Peyer's patch (tissue), 4 donors: ENCODE results near the gene ERC2. TPM values are rescaled to one million over a fixed set of nuclear protein-coding genes. Genes with fewer than 3 reads are reported as not detected.

Source experiments
- DNase-seq, 3 donors: peaks; one replicate each; pipeline ENCODE4 v3.0.0-alpha.2; 2017 to 2019
- H3K27ac ChIP-seq, 4 donors: fragments of 200-600 bp; sonication (generic); one replicate each; pipeline ENCODE4 v1.5.1; 2016 to 2019
- H3K27me3 ChIP-seq, 2 donors: fragments of 200-600 bp; sonication (generic); one replicate each; pipeline ENCODE4 v1.5.1; 2019
- H3K36me3 ChIP-seq, 3 donors: fragments of 200-600 bp; sonication (generic); one replicate each; pipeline ENCODE4 v1.5.1; 2016 to 2019
- H3K4me1 ChIP-seq, 4 donors: fragments of 200-600 bp; sonication (generic); one replicate each; pipeline ENCODE4 v1.5.1; 2016 to 2019
- H3K4me3 ChIP-seq, 4 donors: fragments of 200-600 bp; sonication (generic); 1 replicate in 3 of 4; 2 replicates in 1 of 4; pipeline ENCODE4 v1.5.1; 2016 to 2019; ENCODE audit warnings: mild to moderate bottlenecking in 1 of 4
- H3K9me3 ChIP-seq, 4 donors: fragments of 200-600 bp; sonication (generic); one replicate each; pipeline ENCODE4 v1.5.1; 2016 to 2019; ENCODE audit warnings: mild to moderate bottlenecking in 1 of 4
- POLR2A ChIP-seq, 2 donors: fragments of 450-650 bp; IDR thresholded peaks; one replicate each; pipeline ENCODE4 v1.5.1; 2017; ENCODE audit warnings: antibody characterized with exemption in 2 of 2, mild to moderate bottlenecking in 2 of 2, moderate library complexity in 2 of 2
- total RNA-seq, 4 donors: library from RNA; depleted of rRNA; stranded (reverse); fragments of >200 nt; gene quantifications; one replicate each; pipeline ENCODE4 v1.1.0, GENCODE V29; 2016
- TF ChIP-seq, protein P1 (sequence below), 6 experiments: fragments of 450-650 bp in 4 of 6; fragments of 200-600 bp in 2 of 6; sonication (generic) in 1 of 6; IDR thresholded peaks; one replicate each; pipeline ENCODE4 v1.5.1; 2017 to 2019; ENCODE audit warnings: antibody characterized with exemption in 6 of 6, mild to moderate bottlenecking in 3 of 6, moderate library complexity in 1 of 6

ERC2 gene
- total RNA-seq, 4 donors from 2014 or later: 0.18 to 0.83 TPM; not detected in 2

DNA sequence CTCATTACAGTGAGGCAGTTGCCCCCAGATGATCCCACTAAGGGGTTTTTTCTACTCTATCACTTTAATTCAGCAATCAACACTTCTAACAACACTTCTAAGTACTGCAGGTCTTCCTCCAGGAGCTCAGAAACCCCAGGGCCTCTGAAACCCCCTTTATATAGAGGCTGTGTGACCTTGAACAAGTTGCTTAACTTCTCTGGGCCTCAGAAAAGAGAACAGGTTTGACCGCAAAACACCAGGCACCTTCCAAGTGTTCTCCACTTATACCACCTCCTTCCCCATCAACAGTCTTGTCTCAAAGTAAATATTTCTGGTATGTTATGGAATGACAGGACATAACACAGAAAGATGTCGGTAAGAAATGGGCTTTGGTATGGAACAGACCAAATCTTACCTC lies 895.5 kb downstream of the ERC2 start:
- H3K27ac ChIP-seq: no peak overlapping the region
- TF ChIP-seq POLR2A (IDR thresholded peaks at IDR 0.05): no peak
- TF ChIP-seq, protein P1, sequence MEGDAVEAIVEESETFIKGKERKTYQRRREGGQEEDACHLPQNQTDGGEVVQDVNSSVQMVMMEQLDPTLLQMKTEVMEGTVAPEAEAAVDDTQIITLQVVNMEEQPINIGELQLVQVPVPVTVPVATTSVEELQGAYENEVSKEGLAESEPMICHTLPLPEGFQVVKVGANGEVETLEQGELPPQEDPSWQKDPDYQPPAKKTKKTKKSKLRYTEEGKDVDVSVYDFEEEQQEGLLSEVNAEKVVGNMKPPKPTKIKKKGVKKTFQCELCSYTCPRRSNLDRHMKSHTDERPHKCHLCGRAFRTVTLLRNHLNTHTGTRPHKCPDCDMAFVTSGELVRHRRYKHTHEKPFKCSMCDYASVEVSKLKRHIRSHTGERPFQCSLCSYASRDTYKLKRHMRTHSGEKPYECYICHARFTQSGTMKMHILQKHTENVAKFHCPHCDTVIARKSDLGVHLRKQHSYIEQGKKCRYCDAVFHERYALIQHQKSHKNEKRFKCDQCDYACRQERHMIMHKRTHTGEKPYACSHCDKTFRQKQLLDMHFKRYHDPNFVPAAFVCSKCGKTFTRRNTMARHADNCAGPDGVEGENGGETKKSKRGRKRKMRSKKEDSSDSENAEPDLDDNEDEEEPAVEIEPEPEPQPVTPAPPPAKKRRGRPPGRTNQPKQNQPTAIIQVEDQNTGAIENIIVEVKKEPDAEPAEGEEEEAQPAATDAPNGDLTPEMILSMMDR (IDR thresholded peaks at IDR 0.05): no peak
- peaks cover 0 to 6% (median 0%) of the 10 kb centered on the region in 4 donors for H3K4me1 ChIP-seq

DNA sequence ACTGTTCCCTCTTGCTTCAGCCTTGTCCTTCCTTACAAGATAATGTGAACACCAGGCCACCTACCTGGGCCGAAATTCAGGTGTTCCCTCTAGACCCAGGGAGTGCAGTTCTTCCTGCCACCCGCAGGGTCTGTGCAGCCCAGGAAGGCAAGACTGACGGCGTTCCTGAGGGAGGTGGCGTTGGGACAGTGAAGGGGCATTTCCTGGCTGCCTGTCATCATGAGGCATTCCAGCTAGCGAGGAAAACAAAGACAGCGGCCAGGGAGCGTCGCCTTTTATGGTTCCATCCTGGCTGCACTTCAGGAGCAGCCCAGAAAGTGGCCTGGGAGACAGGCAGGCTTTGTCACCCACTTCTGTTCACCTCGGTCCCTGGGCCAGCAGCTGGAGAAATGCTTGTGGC lies 896.4 kb downstream of the ERC2 start:
- H3K27ac ChIP-seq: no peak overlapping the region
- no peaks in the 10 kb centered on the region for H3K27me3 ChIP-seq
- no peak overlapping the region for H3K4me3 ChIP-seq
- no peak for DNase-seq
- no peaks in the 10 kb centered on the region for H3K36me3 ChIP-seq
- peaks cover 0 to 6% (median 0%) of the 10 kb centered on the region in 4 donors for H3K4me1 ChIP-seq
- no peaks in the 10 kb centered on the region for H3K9me3 ChIP-seq
- TF ChIP-seq, protein P1 (IDR thresholded peaks at IDR 0.05): peak in 1 of 6 experiments; percentile 23
- no peak for TF ChIP-seq POLR2A (IDR thresholded peaks at IDR 0.05)

More for the DNA sequence above, 895.5 kb downstream of the ERC2 start:
- DNase-seq: no peak
- Histone ChIP-seq H3K4me3 (no peak overlapping the region), H3K9me3 (no peaks in the 10 kb centered on the region), H3K27me3 (no peaks in the 10 kb centered on the region), H3K36me3 (no peaks in the 10 kb centered on the region)

DNA sequence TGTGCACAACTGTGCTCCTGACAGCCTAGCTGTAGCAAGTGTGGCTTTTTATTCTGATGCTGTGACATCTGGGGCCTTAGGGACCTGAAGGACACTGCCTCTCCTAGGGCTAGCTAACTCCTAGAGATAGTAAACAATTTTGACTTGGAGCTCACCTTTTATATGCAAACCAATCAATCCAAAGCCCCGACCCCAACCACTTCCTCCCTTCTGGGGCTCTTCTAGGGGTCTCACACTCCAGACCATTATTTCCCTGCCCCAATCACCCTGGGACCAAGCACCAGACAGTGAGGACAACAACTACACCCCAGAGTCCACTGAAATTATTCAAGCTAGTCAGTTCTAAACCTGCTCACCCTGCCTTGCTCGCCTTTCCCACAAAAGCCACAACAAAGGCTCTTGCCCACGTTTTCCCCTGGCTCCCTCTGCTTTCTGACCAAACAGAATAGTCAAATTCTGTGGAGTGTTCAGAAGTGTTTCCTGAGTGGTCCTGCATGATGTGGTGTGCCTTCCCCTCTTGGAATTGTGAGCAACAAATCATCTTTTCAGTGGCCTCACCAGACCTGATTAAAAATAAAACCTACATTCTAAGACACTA lies 897.0 kb downstream of the ERC2 start:
- no peak for DNase-seq
- TF ChIP-seq, protein P1 (IDR thresholded peaks at IDR 0.05): no peak
- no peak for TF ChIP-seq POLR2A (IDR thresholded peaks at IDR 0.05)
- no peaks in the 10 kb centered on the region for H3K9me3 ChIP-seq
- H3K36me3 ChIP-seq: no peaks in the 10 kb centered on the region
- H3K27me3 ChIP-seq: no peaks in the 10 kb centered on the region
- H3K4me3 ChIP-seq: no peak overlapping the region
- H3K4me1 ChIP-seq: peaks cover 0 to 6% (median 0%) of the 10 kb centered on the region in 4 donors
- H3K27ac ChIP-seq: no peak overlapping the region

DNA sequence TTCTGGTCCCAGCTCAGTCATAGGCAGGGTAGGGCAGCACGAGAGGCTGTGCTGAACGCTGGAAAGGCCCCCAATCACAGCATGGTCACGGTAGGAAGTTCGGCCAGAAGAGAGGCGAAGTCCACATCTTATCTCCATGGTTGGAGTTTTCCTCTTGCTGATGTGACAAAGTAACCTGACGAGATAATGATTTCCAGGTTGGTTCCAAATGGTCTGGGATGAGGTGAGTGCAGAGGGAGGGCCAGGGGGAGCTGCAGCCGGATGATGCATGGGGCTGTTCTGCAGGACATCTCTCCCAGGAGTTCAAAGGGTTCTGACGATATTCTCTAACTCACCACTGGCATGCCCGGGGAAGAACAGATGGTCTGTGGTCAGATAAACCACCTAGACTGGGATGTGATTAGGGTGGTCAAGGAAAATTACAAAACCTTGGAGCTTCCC lies 898.0 kb downstream of the ERC2 start:
- no peak for DNase-seq
- no peaks in the 10 kb centered on the region for H3K36me3 ChIP-seq
- H3K27me3 ChIP-seq: no peaks in the 10 kb centered on the region
- TF ChIP-seq POLR2A (IDR thresholded peaks at IDR 0.05): no peak
- TF ChIP-seq, protein P1 (IDR thresholded peaks at IDR 0.05): no peak
- H3K4me1 ChIP-seq: peaks cover 0 to 6% (median 0%) of the 10 kb centered on the region in 4 donors
- H3K27ac ChIP-seq: no peak overlapping the region
- no peak overlapping the region for H3K4me3 ChIP-seq
- H3K9me3 ChIP-seq: no peaks in the 10 kb centered on the region

DNA sequence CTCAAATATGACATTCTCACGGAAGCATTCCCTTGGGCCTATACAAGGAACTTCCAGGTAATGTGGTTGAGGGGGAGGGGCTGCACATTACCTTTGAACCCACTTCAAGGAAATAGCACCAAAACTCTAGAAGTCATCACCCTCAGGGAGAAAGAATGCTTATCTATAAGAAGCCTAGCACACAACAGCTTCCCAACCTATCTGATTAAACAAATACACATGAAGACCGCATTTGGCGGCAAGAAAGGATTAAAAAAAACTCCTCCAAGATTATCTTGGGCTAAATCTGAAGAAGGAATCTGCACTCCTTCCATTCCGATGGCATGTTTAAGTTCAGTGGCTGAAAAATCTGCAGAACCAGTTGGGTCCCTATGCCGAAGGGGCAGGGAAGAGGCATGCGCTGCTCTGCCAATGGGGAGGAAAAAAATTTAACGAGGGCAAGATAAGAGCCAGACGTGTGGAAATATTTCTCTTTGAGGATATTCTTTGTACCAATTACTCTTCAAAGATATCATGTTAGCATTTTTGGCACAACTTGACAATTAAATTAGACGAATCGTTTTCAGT lies 899.2 kb downstream of the ERC2 start:
- H3K27me3 ChIP-seq: no peaks in the 10 kb centered on the region
- no peaks in the 10 kb centered on the region for H3K9me3 ChIP-seq
- DNase-seq: no peak
- peaks cover 0 to 6% (median 0%) of the 10 kb centered on the region in 4 donors for H3K4me1 ChIP-seq
- H3K36me3 ChIP-seq: no peaks in the 10 kb centered on the region
- H3K4me3 ChIP-seq: no peak overlapping the region
- H3K27ac ChIP-seq: no peak overlapping the region
- TF ChIP-seq, protein P1 (IDR thresholded peaks at IDR 0.05): no peak
- TF ChIP-seq POLR2A (IDR thresholded peaks at IDR 0.05): no peak
